Central memory CD4-positive, alpha-beta T cell (primary cell): Measurements from ENCODE around the gene TTC23L.

ENCODE experiments used
- DNase-seq: peaks from one replicate; pipeline ENCODE4 v3.0.0; 2022

TTC23L gene

GRCh38 chr5:34833976-34834793, 4.8 kb upstream of the TTC23L start:
- DNase-seq: no peak

GRCh38 chr5:34834794-34835089, 4.2 kb upstream of the TTC23L start:
- DNase-seq: no peak

GRCh38 chr5:34835664-34836063, 3.3 kb upstream of the TTC23L start:
- DNase-seq: no peak

- DNase-seq: no peak
These were observed 2.9 kb downstream of the TTC23L start for GRCh38 chr5:34841816-34842215.

GRCh38 chr5:34842554-34842953, 3.6 kb downstream of the TTC23L start:
- DNase-seq: no peak

GRCh38 chr5:34843497-34843896, 4.5 kb downstream of the TTC23L start:
- no peak for DNase-seq

GRCh38 chr5:34844106-34844505, 5.1 kb downstream of the TTC23L start:
- DNase-seq: no peak

- no peak for DNase-seq
These were observed 6.0 kb downstream of the TTC23L start for GRCh38 chr5:34844999-34845398.

- no peak for DNase-seq
These were observed 8.1 kb downstream of the TTC23L start for GRCh38 chr5:34847056-34847455.

GRCh38 chr5:34847552-34847951, 8.6 kb downstream of the TTC23L start:
- no peak for DNase-seq

- no peak for DNase-seq
These were observed 9.3 kb downstream of the TTC23L start for GRCh38 chr5:34848230-34848629.

GRCh38 chr5:34849253-34849652, 10.3 kb downstream of the TTC23L start:
- no peak for DNase-seq

- DNase-seq: no peak
These were observed 15.7 kb downstream of the TTC23L start for GRCh38 chr5:34854459-34855174.

- no peak for DNase-seq
These were observed 18.2 kb downstream of the TTC23L start for GRCh38 chr5:34857161-34857560.

GRCh38 chr5:34857894-34858293, 18.9 kb downstream of the TTC23L start:
- no peak for DNase-seq

GRCh38 chr5:34858790-34859189, 19.8 kb downstream of the TTC23L start:
- no peak for DNase-seq

GRCh38 chr5:34859253-34859652, 20.3 kb downstream of the TTC23L start:
- DNase-seq: no peak

- DNase-seq: no peak
These were observed 25.0 kb downstream of the TTC23L start for GRCh38 chr5:34863946-34864345.

GRCh38 chr5:34865091-34865490, 26.1 kb downstream of the TTC23L start:
- no peak for DNase-seq

- DNase-seq: no peak
These were observed 28.1 kb downstream of the TTC23L start for GRCh38 chr5:34866989-34867471.

- DNase-seq: no peak
These were observed 28.7 kb downstream of the TTC23L start for GRCh38 chr5:34867660-34868059.

GRCh38 chr5:34868791-34869190, 29.8 kb downstream of the TTC23L start:
- no peak for DNase-seq

- no peak for DNase-seq
These were observed 30.3 kb downstream of the TTC23L start for GRCh38 chr5:34869256-34869655.

- DNase-seq: no peak
These were observed 31.4 kb downstream of the TTC23L start for GRCh38 chr5:34870382-34870781.
